DMS114 treated with DMSO at 0.1 percent for 48 hours (cell line): Measurements from ENCODE around the gene THRB.

Source experiments
- DNase-seq: peaks from one replicate; lab custom pipeline; 2025; ENCODE audit not compliant: unreplicated experiment; lab: John Stamatoyannopoulos, UW

THRB gene

DNA sequence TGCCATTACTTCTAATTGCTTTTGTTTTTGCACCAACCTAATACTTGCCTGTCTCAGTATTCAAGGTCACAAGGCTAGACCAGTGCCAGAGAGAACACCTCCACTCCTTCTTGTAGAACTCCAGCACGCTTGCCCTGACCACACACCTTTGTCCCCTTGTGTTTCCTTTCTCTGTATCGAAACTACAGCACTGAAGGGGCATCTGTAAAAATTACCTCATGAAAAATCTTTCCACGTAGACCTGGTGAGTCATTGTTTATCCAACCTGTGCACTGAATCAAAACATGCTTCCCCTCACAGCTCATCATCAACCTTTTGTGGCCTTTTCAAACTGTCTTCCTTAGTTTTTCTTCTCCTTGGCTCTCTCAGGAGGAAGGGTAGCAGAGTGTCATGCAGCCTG lies 259.5 kb downstream of the THRB start:
- no peak for DNase-seq

DNA sequence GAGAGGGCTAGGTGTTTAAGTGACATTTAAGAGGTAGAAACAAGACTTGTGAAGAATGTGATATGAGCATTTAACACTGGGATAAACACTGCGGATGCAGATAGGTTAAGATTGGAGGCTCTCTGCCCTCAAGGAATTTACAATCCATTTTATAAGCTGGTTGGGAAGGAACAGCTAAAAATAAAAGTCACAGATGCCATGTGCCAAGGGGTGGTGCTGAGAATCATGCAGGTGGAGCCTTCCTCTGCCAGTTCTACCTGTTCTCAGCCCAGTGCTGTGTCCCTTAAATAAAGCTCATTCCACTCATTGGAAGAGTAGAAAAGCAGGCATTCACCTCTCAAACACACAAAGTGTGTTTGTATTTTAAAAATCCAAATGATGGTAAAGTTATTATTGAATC lies 261.9 kb downstream of the THRB start:
- no peak for DNase-seq

DNA sequence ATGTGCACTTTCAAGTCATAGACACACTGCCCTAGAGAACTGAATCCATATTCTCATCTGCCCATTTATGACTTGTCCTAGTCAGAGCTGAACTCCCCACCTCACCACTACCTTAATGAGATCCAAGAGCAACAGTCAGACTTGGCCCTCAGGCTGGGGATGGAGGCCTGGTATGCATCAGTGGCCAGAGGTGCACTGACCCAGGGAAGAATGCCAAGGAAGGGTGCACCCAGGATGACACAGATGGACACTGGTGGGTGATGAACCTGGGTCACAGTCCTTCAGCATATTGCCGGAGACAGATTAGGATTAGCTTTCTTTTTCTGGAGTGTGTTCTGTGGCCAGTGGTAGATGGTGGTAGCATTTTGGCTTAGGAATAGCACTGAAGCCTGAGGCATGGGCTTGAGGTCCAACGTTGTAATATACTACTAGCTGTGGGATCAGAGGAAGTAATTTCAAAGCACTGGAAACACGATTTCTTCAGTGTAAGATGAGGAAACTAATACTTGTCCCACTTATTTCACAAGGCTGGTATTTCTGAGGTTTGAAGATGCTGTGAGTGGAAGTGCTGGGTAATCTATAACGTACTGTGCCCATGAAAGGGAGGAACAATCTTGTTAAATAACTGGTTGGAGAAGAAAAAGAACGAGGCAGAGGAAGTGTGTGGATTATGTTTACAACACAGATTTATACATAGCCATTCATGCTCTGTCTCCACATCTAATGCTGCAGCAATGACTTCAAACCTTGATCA lies 265.0 kb downstream of the THRB start:
- DNase-seq: no peak

GRCh38 chr3:24227635-24228034 lies 267.0 kb downstream of the THRB start:
- no peak for DNase-seq

DNA sequence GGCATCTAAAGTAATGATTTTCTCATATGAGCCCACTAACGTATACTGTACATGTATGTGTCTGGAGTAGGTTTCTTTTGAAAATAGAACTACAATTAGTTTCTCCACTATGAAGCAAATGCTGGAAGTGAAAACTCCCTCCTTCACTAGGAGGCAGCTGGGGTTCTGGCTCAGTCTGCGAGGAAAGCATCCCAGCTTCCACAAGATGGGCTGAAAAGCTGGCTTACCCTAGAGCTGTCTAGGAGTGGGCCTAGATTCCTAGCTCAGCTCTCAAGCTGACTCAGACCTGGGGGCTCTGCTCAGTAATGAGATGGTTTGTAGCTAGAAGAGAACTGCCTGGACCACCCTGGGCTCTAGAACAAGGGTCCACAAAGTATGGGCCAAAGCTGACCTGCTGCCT lies 268.3 kb downstream of the THRB start:
- no peak for DNase-seq

GRCh38 chr3:24225385-24225950 lies 269.2 kb downstream of the THRB start:
- DNase-seq: no peak

DNA sequence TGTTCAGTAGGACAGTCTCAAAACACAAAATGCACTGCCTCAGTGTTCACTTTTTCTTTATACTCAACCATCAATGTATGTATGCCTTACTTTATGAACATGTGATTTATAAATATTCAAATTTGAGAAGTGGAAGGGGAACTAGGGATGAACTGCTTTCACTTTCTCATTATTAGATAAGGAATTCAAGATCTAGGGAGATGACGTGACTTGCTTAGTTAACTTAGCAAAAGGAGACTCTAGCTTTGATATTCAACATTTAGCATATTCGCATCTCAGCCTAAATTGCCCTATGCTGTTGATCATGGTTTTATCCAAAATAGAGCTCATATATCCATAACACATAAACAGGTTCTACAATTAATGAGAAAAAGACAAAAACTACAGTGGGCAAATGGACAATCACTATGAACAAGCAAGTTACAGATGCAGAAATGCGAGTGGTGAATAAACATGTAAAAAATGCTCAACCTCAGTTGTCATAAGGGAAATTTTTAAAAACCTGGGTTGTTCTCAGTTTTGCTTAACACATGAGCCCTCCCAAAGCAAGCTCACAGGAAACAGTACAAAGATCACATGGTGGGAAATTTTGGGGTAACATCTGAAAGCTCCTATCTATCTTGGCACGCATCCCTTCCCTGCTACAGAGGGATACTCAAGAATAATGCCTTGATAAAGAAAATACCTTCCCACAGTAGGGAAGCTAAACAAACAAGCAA lies 269.8 kb downstream of the THRB start:
- no peak for DNase-seq

DNA sequence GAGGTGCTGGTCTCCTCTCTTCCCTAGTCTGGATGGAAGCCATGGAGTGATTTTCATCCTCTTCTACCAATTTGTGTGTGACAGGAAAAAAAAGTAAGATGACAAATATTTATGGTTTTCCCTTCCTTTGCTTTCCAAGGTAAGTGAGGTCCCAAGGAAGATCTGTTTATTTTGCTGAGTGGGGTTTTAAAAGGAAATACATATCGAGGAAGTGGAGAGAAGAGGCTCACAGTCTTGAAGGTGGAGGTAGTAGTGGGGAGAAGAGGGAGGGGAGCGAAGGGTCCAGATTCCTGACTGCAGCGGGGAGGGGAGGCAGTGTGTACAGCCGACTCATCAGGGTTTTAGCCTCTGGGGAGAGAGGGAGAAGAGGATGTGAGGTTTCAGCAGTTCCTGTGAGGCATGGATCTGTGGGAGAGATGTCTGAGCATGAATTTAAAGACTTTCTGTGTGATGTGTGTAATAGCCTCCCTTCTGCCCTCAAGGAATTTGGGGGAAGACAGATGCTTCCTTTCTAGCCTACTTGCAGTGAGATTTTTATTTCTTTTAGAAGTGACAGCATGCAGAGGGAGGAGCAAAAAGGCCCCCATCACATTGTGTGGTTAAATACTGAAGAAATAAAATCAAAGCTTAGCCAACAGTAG lies 272.4 kb downstream of the THRB start:
- DNase-seq: no peak

DNA sequence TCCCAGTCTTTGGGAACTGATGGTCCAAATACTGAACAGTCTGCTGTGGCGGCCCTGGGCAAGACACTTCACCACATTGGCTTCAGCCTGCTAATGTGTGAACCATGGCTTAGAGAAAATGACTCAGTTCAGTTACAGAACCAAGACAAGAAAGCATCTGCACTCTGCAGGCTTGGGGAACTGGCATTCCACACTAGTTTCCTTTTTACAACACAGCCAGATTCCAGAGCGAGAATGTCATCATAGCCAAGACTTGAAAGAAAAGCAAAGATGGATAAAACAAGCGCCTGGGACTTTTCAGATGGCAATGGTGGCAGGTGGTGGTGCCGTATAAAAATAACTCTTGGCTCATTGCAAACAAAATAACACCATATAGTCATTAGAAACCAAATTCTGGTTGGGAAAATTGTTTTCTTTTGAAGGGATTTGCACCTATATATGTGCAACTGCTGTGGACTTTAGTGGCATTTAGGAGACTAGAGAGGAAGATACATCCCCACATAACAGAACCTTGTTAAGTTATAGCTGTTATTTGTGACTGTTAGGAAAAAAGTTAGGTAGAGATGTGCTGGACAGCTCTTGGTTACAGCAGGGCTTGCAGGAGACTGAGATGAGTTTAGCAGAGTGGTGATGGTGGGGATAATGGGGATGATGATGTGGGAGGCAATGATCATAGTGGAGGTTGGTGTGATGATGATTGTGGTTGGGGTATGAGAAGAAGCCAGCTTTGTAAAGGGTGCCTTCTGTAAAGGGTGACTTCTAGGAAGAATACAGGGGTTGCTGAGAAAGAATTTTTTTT lies 273.6 kb downstream of the THRB start:
- no peak for DNase-seq

GRCh38 chr3:24215502-24215901 lies 279.1 kb downstream of the THRB start:
- no peak for DNase-seq

DNA sequence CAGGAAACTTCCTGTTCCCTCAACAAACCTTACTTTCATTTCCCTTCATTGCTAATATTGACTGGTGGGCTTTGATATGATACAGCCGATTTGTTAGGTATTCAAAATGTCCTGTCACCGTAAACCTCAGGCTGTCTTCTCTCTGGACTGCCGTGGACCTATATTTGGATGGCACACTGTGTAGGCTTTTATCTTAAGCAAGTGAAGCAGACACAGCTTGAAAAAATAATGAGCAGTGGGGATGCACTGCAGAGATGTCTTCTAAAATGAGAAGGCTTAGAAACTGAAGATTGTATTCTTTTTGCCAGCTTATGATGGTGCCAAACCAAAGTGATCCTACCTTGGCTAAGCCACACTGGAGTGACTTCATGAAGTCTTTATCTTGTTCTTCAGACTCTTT lies 283.3 kb downstream of the THRB start:
- no peak for DNase-seq

GRCh38 chr3:24202071-24202470 lies 292.6 kb downstream of the THRB start:
- DNase-seq: no peak

GRCh38 chr3:24201301-24201700 lies 293.3 kb downstream of the THRB start:
- no peak for DNase-seq

- no peak for DNase-seq
Measured at GRCh38 chr3:24199775-24200247, 294.8 kb downstream of the THRB start.

DNA sequence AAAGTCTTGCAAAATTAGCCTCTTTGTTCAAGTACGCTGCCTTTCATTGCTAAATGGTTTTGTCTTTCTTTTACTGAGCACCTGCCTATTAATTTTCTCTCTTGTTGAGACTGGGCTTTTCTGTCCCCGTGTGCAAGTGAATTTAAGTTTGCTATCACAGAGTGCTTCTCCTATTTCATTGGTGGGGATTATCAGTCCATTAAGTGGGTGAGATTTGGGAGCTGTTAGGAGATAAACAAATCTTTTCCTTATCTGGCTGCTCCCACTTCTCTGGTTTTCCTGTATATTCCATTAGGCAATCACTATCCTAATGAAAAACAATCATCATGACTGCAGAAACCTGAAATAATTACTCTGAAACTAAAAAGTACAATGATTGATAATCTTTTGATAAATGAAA lies 295.4 kb downstream of the THRB start:
- no peak for DNase-seq

GRCh38 chr3:24198728-24199127 lies 295.9 kb downstream of the THRB start:
- no peak for DNase-seq

DNA sequence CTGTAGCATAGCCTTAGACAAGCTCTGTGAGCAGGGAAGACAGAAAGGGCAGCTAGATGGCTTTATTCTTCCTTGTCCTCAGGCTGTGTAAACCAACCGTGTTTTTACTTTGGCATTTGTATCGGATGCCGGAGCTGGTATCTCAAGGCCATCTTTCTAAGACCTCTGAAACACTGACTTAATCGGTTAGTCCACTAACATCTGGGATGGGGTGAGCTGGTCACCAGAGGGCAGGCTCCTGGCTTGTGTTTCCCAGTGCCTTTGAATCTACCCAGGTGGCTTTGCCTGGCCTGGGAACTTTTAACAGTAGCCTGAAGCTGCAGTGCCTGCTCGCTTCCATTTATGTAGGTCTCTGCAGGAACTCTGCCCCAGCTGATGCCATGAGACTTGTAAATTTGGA lies 296.8 kb downstream of the THRB start:
- no peak for DNase-seq

GRCh38 chr3:24196526-24196925 lies 298.1 kb downstream of the THRB start:
- DNase-seq: no peak

DNA sequence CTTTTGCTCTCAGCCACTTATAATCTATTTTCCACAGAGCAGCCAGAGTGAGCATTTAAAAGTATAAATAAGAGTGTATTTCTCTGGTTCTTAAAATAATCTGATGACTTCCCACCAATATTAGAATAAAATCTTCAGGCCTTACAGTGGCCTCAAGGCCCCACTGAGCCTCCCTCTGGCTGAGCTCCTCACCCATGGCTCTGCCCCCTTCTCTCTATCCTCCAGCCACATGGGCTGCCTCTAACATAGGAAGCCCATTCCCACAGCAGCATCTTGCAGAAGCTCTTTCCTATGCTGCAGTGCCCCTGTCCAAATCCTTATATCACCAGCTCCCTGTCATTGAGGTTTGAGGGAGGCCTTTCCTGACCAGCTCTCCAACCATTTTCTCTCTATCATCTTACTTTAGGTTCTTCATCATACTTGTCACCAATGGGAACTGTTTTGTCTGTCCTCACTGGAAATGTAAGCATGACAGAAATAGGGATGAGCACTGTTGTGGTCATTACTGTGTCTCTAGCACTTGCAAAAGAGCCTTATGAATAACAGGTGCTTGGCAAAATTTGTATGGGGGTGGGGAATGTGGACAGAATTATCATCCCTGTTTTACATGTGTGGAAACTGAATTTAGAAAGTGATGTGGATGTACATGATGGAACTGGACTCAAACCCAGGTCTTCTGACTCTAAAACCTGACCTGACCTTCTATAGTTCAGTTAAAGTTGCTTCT lies 299.0 kb downstream of the THRB start:
- DNase-seq: no peak

DNA sequence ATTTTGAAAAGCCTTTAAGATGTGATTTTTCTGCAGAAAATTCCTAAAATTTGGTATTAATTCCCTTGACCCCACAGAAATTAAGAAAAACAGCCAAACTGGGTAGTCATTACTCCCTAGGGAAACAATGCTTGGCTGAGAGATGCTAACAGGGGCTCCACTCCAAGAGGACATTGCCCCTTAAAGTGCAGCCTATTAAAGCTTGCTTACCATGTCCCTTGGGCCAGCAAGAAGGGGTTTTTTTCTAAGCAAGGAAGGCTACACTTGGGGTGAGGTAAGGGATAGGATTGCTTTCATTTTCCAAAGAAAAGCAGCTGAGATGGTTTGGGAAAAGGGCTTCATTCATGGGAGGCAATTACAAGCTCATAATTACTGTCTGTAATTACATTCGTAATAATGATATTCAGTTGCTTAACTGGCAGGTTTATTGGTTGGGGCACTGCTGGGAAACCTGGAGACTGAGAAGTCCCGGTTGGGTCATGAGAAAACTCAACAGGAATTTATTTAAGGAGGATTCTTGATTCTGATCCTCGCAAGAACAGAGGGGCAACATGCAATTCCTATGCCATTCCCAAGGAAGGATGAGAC lies 302.1 kb downstream of the THRB start:
- DNase-seq: no peak
